ENCODE results near the gene NFAM1. TPM values are rescaled to one million over a fixed set of nuclear protein-coding genes. Genes with fewer than 3 reads are reported as not detected.

Gene NFAM1
- total RNA-seq, 1 donor from 2014 or later, result 1.6 TPM

DNA sequence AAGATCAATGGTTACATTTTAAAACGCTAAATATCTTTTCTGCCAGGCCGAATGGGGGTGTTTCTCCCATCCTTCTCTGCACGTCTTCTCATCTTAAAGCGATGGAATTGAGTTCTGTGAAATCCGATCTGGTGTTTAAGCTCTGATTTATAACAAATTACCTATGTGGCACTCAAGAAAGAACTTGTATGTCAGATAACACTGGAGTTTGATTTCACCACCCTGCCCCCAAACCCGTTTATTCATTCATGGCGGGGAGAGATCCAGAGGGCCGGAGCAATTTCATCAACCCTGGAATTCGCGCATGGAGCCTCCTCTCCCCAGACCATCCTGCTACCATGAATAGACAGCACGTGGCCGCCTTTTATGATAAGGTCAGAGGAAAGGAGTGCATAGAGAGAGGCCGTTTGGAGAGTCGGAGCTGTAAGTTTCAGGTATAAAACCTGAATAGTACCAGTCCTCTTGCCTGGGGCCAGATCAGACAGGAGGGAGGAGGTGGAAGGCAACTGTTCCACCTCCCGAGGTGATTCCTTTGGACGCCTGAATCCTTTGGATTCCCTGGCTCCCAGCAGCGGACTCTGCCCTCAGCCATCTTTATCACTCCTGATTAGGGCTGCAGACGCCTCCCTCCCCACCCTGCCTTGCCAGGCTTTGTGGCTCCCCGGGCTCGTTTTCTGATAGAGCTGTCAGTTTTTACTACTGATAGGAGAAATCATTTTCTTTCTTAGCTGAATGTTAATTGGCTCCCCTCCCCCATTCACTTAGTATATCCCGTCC lies 27.3 kb upstream of the NFAM1 start:
- H3K27me3 Mint-ChIP-seq (ENCODE audit: unreplicated experiment), result no peaks in the 10 kb centered on the region
- H3K36me3 Mint-ChIP-seq (ENCODE audit: low read depth, unreplicated experiment), result no peaks in the 10 kb centered on the region
- H3K27ac Mint-ChIP-seq (ENCODE audit: unreplicated experiment), result no peak overlapping the region
- DNase-seq (ENCODE audit: low spot score), result no peak
- H3K4me3 Mint-ChIP-seq (ENCODE audit: unreplicated experiment), result no peak overlapping the region
- TF ChIP-seq, protein P1, sequence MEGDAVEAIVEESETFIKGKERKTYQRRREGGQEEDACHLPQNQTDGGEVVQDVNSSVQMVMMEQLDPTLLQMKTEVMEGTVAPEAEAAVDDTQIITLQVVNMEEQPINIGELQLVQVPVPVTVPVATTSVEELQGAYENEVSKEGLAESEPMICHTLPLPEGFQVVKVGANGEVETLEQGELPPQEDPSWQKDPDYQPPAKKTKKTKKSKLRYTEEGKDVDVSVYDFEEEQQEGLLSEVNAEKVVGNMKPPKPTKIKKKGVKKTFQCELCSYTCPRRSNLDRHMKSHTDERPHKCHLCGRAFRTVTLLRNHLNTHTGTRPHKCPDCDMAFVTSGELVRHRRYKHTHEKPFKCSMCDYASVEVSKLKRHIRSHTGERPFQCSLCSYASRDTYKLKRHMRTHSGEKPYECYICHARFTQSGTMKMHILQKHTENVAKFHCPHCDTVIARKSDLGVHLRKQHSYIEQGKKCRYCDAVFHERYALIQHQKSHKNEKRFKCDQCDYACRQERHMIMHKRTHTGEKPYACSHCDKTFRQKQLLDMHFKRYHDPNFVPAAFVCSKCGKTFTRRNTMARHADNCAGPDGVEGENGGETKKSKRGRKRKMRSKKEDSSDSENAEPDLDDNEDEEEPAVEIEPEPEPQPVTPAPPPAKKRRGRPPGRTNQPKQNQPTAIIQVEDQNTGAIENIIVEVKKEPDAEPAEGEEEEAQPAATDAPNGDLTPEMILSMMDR (IDR thresholded peaks at IDR 0.05; ENCODE audit: unreplicated experiment), result no peak
- H3K4me1 Mint-ChIP-seq (ENCODE audit: unreplicated experiment), result no peaks in the 10 kb centered on the region
- H3K9me3 Mint-ChIP-seq (ENCODE audit: unreplicated experiment), result no peaks in the 10 kb centered on the region

DNA sequence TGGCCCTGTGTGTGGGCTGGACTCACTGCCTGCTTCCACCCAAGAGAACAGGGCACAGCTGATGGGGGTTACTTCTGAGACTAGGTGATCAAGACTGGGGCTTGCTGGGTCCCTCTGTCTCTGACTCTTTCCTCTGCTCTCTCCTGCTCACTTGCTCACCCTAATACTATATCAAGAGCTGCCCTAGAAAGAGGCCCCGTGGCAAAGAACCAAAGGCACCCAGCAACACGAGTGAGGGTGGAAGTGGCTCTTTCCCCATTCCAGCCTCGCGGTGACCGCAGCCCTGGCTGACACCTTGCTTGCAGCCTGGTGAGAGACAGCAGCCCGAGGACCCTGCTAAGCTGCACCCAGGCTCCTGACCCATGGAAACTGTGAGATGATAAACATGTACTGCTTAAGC lies 20.7 kb upstream of the NFAM1 start:
- no peaks in the 10 kb centered on the region for H3K4me1 Mint-ChIP-seq (ENCODE audit: unreplicated experiment)
- no peak overlapping the region for H3K4me3 Mint-ChIP-seq (ENCODE audit: unreplicated experiment)
- TF ChIP-seq, protein P1 (IDR thresholded peaks at IDR 0.05; ENCODE audit: unreplicated experiment), result no peak
- peaks cover 8% of the 10 kb centered on the region for H3K27me3 Mint-ChIP-seq (ENCODE audit: unreplicated experiment)
- DNase-seq (ENCODE audit: low spot score), result no peak
- no peaks in the 10 kb centered on the region for H3K9me3 Mint-ChIP-seq (ENCODE audit: unreplicated experiment)
- H3K36me3 Mint-ChIP-seq (ENCODE audit: low read depth, unreplicated experiment), result no peaks in the 10 kb centered on the region
- H3K27ac Mint-ChIP-seq (ENCODE audit: unreplicated experiment), result no peak overlapping the region

DNA sequence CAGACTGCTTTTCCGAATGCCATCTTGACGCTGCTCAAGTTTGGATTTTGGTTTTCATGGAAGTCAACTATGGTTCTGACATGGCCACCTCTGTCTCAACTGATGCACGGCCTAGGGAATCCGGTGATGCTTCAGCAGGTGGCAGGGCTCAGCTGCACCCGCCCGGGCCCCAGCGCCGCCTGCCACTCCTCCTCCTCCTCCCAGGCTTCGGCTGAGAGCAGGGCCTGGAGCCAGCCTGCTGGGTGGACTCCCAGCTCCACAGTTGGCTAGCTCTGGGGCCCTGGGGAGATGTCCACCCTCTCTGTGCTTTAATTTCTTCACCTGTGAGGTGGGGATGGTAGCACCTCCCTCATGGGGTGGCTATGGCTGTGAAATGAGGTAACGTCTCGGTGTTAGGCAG lies 20.3 kb upstream of the NFAM1 start:
- no peaks in the 10 kb centered on the region for H3K9me3 Mint-ChIP-seq (ENCODE audit: unreplicated experiment)
- TF ChIP-seq, protein P1 (IDR thresholded peaks at IDR 0.05; ENCODE audit: unreplicated experiment), result no peak
- H3K27ac Mint-ChIP-seq (ENCODE audit: unreplicated experiment), result no peak overlapping the region
- no peaks in the 10 kb centered on the region for H3K36me3 Mint-ChIP-seq (ENCODE audit: low read depth, unreplicated experiment)
- no peak overlapping the region for H3K4me3 Mint-ChIP-seq (ENCODE audit: unreplicated experiment)
- H3K4me1 Mint-ChIP-seq (ENCODE audit: unreplicated experiment), result no peaks in the 10 kb centered on the region
- DNase-seq (ENCODE audit: low spot score), result no peak
- H3K27me3 Mint-ChIP-seq (ENCODE audit: unreplicated experiment), result peaks cover 8% of the 10 kb centered on the region

DNA sequence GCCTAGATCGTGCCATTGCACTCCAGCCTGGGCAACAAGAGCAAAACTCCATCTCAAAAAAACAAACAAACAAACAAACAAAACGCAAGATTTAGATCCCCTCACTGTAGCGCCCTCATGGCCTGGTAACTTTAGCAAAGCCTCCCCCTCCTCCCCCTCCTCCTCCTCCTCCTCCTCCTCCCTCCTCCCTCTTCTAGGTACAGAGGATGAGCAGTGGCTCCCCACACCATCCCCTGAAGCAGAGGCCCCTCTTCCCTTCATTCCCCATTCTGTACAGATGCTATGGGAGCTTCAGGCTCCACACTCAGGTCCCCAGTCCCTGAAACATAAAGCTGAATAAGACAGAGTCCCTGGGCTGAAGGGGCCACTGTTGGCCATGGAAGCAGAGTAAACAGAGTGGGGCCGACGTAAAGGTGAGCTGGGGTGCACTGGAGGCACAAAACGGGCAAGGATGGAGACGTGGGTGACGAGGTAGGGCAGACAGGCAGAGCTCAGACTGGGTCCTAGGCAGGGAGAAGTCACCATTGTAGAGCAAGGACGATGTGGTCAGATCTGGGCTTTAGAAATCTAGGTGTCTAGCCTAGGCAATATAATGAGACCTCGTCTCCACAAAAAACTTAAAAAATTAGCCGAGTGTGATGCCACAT lies 19.4 kb upstream of the NFAM1 start:
- DNase-seq (ENCODE audit: low spot score), result no peak
- no peaks in the 10 kb centered on the region for H3K9me3 Mint-ChIP-seq (ENCODE audit: unreplicated experiment)
- no peaks in the 10 kb centered on the region for H3K36me3 Mint-ChIP-seq (ENCODE audit: low read depth, unreplicated experiment)
- TF ChIP-seq, protein P1 (IDR thresholded peaks at IDR 0.05; ENCODE audit: unreplicated experiment), result no peak
- peak overlapping the region; percentile 34 for H3K27ac Mint-ChIP-seq (ENCODE audit: unreplicated experiment)
- H3K27me3 Mint-ChIP-seq (ENCODE audit: unreplicated experiment), result peaks cover 8% of the 10 kb centered on the region
- H3K4me3 Mint-ChIP-seq (ENCODE audit: unreplicated experiment), result no peak overlapping the region
- no peaks in the 10 kb centered on the region for H3K4me1 Mint-ChIP-seq (ENCODE audit: unreplicated experiment)

DNA sequence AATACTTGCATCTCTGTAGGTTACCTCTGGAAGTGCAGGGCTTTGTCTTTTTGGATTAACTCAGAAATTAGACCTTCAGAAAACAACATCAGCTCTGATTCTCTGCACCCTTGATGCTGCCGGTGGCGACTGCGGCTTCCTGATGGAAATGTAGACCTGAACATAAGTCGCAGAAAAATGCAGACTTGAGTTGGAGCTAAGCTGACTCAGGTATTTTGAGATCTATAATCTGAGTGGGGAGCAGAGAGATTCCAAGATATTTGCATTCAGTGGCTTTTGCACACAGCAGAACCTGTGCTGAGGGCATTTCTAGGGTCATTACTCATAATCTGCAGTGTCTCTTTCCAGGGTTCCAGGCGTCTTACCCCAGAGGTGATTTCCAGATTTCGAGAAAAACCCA lies 18.7 kb upstream of the NFAM1 start:
- no peak overlapping the region for H3K27ac Mint-ChIP-seq (ENCODE audit: unreplicated experiment)
- H3K9me3 Mint-ChIP-seq (ENCODE audit: unreplicated experiment), result no peaks in the 10 kb centered on the region
- peaks cover 8% of the 10 kb centered on the region for H3K27me3 Mint-ChIP-seq (ENCODE audit: unreplicated experiment)
- no peaks in the 10 kb centered on the region for H3K4me1 Mint-ChIP-seq (ENCODE audit: unreplicated experiment)
- H3K36me3 Mint-ChIP-seq (ENCODE audit: low read depth, unreplicated experiment), result no peaks in the 10 kb centered on the region
- no peak overlapping the region for H3K4me3 Mint-ChIP-seq (ENCODE audit: unreplicated experiment)
- DNase-seq (ENCODE audit: low spot score), result no peak
- TF ChIP-seq, protein P1 (IDR thresholded peaks at IDR 0.05; ENCODE audit: unreplicated experiment), result no peak
